GM19395 (cell line): ENCODE results near the gene XPNPEP1.

Source experiments
- ATAC-seq: cut with Tn5 transposase; IDR thresholded peaks from one replicate; pipeline ENCODE4 v1.9.1; 2021; ENCODE audit warnings: mild to moderate bottlenecking, moderate library complexity; ENCODE audit not compliant: unreplicated experiment

Gene XPNPEP1

GRCh38 chr10:109895095-109895818 is 28.1 kb downstream of the XPNPEP1 start:
- no peak for ATAC-seq

- ATAC-seq, result no peak
Observed at GRCh38 chr10:109894516-109894915, 28.8 kb downstream of the XPNPEP1 start.

- no peak for ATAC-seq
Observed at GRCh38 chr10:109893386-109893785, 29.9 kb downstream of the XPNPEP1 start.

DNA sequence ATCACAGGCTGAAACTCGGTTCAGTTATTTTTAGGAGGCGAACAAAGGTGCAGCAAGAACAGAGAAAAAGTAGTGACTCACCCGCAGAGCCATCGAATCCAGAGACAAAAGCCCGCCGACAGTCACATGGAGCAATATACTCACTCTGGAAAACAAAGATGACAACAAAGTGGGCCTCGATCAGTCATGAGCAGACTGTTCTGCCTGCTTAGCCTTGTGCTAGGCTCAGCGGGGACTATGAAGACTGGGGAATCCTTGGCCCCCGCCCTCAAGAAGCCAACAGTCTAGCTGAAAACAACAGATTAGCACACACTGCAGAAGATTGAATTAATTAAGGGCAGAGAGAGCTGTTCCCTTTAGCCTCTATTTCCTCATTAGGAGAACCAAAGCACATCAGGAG is 30.4 kb downstream of the XPNPEP1 start:
- ATAC-seq, result no peak

DNA sequence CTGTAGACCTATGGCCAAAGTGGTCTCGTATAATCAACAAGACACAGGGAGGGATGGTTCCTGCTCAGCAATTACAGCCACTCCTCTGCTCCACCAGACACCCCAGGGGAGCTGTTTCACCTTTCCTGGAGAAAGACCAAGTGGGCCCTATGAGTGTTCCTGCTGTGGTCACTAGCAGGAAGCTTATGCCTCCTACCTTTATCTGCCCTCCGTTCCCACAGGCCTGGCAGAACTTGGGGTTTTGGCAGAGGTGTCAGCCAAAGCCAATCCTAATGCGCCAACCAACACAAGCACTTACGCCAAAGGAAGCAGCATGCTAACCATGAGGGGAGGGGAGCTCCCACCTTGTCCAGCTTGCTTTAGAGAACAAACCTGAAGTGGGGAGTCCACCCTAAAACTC is 31.2 kb downstream of the XPNPEP1 start:
- ATAC-seq, result no peak

DNA sequence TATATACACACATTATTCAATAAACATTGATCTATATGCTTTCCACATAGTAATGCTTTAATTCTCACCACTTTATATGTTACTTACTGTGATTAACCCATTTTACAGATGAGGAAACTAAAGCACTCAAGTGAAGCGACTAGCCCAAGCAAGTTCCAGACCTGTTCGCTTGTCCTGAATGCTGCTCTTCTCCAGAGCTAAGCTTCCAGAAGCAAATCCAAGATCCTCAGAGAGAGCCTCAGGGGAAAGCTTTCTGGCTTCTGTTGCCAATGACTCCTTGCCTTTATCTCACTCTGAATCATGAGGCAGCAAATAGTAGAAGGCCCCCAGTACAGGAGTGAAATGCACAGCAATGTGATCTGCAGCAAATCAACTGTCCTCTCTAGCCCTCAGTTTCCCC is 32.2 kb downstream of the XPNPEP1 start:
- no peak for ATAC-seq

- no peak for ATAC-seq
Observed at GRCh38 chr10:109889867-109890266, 33.4 kb downstream of the XPNPEP1 start.

DNA sequence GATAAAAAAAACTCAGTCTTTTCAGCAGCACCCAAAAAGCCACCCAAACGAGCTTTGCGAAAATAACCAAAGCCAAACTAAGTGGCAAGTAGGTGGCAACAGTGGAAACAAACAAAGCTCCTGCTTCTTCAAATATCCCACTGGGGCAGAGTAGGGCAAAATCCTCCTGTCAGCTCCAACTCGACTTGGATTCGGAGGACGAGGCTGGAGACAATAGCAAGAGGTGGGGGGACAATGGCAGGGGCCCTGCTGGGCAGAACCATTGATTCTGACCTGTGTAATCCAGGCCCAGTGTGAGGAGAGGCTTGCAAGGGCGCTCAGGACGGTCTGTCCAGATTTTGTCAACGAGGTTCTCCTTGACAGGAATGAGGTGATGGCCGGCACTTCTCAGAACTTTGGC is 35.5 kb downstream of the XPNPEP1 start:
- no peak for ATAC-seq

GRCh38 chr10:109887243-109887642 is 36.1 kb downstream of the XPNPEP1 start:
- ATAC-seq, result no peak

GRCh38 chr10:109886781-109887140 is 36.5 kb downstream of the XPNPEP1 start:
- ATAC-seq, result no peak

GRCh38 chr10:109886037-109886780 is 37.1 kb downstream of the XPNPEP1 start:
- no peak for ATAC-seq

DNA sequence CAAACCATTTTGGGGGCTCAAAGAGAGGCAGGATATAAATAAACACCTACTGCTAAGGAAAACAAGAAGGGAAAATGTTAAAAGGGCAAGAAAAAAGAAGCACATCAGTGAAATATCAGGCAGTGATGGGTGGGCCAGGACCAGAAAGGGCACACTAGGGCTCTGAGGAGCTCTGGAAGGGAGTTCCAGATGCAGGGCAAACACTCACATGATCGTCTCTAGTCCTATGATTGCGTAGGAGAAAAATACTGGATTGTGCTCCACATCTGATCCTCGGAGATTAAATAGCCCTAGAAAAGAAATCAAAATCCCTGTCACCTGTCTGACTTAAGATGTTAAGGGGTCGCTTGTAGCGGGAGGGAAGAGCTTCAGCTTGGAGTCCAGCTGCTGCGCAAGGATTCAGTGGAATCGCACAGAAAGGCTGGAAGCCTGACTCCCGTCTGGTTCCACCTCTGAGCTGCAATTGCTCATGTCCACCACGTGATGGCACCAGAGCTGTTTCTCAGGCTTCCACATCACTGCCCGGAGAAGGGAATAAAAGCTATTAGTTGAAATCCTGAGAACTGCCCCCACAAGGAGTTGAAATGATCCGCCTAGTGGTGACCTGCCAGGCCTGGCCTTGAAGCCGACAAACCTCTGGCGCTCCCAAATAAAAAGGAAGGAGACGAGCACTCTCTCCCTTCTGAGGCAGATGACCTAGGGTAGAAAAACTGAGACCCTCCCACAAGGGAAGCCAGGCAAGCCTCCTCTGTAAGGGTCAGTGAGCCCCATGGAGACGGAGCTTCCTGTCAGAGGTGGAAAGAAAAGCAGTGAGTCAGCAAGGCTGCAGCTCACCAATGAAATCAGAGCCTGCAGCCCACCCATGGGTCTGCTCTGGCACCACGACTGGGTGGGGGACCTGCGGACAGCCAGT is 39.2 kb downstream of the XPNPEP1 start:
- ATAC-seq, result peak; percentile 84

DNA sequence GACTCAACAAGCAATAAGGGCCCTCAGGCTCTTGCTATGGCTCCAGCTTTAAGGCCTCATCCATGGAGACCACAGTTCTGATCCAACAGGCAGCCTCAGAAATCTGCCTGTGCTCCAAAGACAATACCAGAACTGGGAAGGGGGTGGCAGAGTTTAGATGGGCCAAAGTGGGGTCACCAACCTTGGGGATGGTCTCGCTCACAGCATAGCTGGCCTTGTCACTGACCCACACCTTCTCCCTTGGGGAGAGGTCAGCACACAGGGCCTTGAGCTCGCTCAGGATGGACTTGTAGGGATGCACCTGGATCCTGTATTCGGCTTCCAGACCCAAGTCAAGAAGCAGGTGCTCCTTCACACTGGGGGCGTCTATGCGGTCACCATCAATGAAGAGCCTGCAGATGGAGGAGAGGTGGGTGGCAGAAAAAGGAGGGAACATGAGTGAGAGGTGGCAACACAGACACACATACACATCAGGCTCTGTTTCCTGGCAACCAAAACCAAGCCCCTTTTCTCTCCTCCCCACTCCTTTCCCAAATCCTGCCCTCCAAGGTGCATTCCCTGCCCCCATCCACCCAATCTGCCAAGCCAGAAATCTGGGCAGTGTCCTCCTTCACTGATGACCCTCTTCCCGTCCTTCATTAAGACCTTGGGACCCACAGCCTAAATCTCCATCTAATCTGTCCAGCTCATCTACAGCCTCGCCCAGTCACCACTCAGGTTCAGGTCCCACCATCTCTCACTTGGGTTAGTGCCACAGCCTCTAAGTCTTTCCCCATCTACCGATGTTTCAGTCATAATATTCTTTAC is 40.9 kb downstream of the XPNPEP1 start:
- no peak for ATAC-seq

- ATAC-seq, result no peak
Observed at GRCh38 chr10:109881769-109882057, 41.6 kb downstream of the XPNPEP1 start.

- peak; percentile 43 for ATAC-seq
Observed at GRCh38 chr10:109880886-109881768, 42.2 kb downstream of the XPNPEP1 start.

GRCh38 chr10:109877546-109877945 is 45.8 kb downstream of the XPNPEP1 start:
- ATAC-seq, result no peak

DNA sequence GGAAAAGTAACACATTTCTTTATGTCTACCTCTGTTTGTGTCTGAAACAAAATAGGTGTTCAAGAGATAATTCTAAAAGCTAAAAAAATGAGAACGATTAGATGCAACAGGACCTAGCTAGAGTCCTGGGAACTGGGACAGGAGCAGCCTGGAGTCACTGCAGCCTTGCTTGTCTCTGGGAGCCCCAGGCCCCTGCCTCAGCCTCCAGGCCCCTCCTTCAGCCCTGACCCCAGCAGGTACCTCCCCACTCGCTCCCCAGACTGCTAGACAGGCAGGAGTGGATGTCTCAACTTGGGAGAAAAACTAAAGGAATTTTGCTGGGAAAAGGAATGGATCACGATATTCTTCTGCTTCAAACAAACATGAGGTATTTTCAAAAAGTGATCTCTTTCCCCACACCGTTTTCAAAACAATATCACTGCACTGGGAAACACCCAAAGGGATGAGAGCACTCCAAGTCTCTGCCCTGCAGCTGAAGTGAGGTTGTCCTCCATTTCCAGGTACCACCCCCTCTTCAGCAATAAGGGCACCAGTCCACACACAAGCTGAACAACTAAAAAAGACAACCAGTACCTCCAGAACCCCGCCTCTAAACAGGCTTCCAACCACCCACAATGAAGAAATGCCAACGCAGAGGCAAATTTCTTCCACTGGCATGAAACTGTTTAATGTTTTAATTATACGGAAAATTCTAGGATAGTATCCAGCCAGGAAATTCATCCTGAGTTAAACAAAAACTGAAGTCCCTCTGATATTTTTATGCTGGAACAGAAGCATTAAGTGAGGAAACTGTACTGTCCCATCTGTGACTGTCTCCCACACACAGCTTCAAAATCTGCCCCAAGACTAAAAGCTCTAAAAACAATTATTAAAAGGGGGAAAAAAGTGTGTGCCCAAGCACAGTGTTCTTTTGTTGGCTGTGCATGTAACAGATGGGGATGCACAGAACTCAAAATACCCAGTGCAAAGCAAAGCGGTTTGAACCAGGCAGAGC is 47.2 kb downstream of the XPNPEP1 start:
- no peak for ATAC-seq

GRCh38 chr10:109875151-109875568 is 48.2 kb downstream of the XPNPEP1 start:
- ATAC-seq, result no peak

DNA sequence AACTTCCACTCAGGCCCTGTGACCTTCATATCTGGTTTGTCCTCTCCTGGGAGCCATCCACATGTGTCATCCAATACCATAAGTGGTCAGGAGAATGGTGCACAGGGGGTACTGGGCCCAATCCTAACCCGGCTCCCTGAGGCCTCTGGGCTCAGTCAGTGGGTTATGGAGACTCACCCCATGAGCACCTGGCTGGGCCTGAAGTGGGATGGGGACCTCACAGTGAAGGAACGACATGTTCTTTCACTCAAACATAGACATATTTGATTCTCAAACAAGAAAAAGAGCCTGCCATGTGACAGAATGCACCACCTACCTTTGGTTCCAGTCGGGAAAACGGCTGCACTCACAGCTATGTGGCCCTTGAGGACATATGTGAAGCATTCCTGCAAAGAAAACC is 51.8 kb downstream of the XPNPEP1 start:
- no peak for ATAC-seq
